Cardiac fibroblast (primary cell): ENCODE data around the gene NMNAT2.

Source experiments
- DNase-seq, 2 donors: peaks; one replicate each; pipeline versions ENCODE4 v3.0.0 to v3.0.0-alpha.2; 2010; ENCODE audit warnings: low read depth in 2 of 2
- H3K4me3 ChIP-seq, 2 donors: replicated peaks in 1 of 2; 1 replicate in 1 of 2; 2 replicates in 1 of 2; pipeline ENCODE4 v1.5.1; 2011; ENCODE audit warnings: low read depth in 2 of 2, low read length in 2 of 2, mild to moderate bottlenecking in 2 of 2, moderate library complexity in 1 of 2
- CTCF ChIP-seq: IDR thresholded peaks from one replicate; pipeline ENCODE4 v1.5.1; 2011; ENCODE audit warnings: low read depth, mild to moderate bottlenecking, low read length, inconsistent platforms

Gene NMNAT2

GRCh38 chr1:183349201-183349711 lies 68.9 kb downstream of the NMNAT2 start:
- no peak overlapping the region for H3K4me3 ChIP-seq
- DNase-seq = peak; percentile 45 to 52
- no peak for TF ChIP-seq CTCF

GRCh38 chr1:183346276-183346732 lies 71.9 kb downstream of the NMNAT2 start:
- no peak overlapping the region for H3K4me3 ChIP-seq
- TF ChIP-seq CTCF = no peak
- DNase-seq = no peak

- H3K4me3 ChIP-seq = no peak overlapping the region
- no peak for DNase-seq
- TF ChIP-seq CTCF = no peak
Measured at GRCh38 chr1:183339556-183340167, 78.5 kb downstream of the NMNAT2 start.

- no peak for DNase-seq
- no peak overlapping the region for H3K4me3 ChIP-seq
- TF ChIP-seq CTCF = no peak
Measured at GRCh38 chr1:183331091-183331742, 87.0 kb downstream of the NMNAT2 start.

- no peak for TF ChIP-seq CTCF
- no peak overlapping the region for H3K4me3 ChIP-seq
- no peak for DNase-seq
Measured at GRCh38 chr1:183330335-183330734, 87.8 kb downstream of the NMNAT2 start.

- DNase-seq = no peak
- H3K4me3 ChIP-seq = no peak overlapping the region
- no peak for TF ChIP-seq CTCF
Measured at GRCh38 chr1:183328371-183328770, 89.8 kb downstream of the NMNAT2 start.
